ENCODE results near the gene CHMP4A. TPM values are rescaled to one million over a fixed set of nuclear protein-coding genes. Genes with fewer than 3 reads are reported as not detected.

The CHMP4A gene
- total and polyA plus RNA-seq, 4 experiments from 2014 or later: 99.3 to 194 (median 133) TPM

GRCh38 chr14:24177041-24177825, 36.1 kb downstream of the CHMP4A start:
- H3K36me3 ChIP-seq (ENCODE audit: insufficient read depth, low read length): peaks cover 35% of the 10 kb centered on the region
- intact Hi-C loops (cut with micrococcal nuclease): no loop called here
- H3K27me3 Mint-ChIP-seq: no peaks in the 10 kb centered on the region
- peaks cover 11 to 31% (median 14%) of the 10 kb centered on the region in 4 donors for H3K4me1 Mint-ChIP-seq
- peak overlapping the region in 6 of 7 donors; percentile 8 to 81 (median 58) for H3K27ac Mint-ChIP-seq
- peaks cover 1% of the 10 kb centered on the region for H3K4me1 ChIP-seq (ENCODE audit: insufficient read depth, low read length)
- H3K4me3 ChIP-seq (ENCODE audit: low read length in 2 of 2): no peak overlapping the region
- POLR2A ChIA-PET (ENCODE audit: partially characterized antibody): interaction anchor here (0.7 to 2.3 kb wide), 2 partner anchors 10 to 13 kb away, joined by 3 to 5 read pairs; no protein-coding TSS in a partner anchor
- no peak for DNase-seq
- CTCF ChIA-PET (ENCODE audit: partially characterized antibody): no interaction called here
- no peak overlapping the region for H3K4me3 Mint-ChIP-seq
- no peaks in the 10 kb centered on the region for H3K9me3 ChIP-seq (ENCODE audit: control insufficient read depth in 1 of 2, low read length in 2 of 2)
- H3K36me3 Mint-ChIP-seq: peaks cover 15 to 71% of the 10 kb centered on the region in 2 donors
- no peaks in the 10 kb centered on the region for H3K9me3 Mint-ChIP-seq
- no peaks in the 10 kb centered on the region for H3K27me3 ChIP-seq (ENCODE audit: insufficient read depth, low read length)
- no peak overlapping the region for H3K27ac ChIP-seq (ENCODE audit: low read depth, low read length)

- Mint-ChIP-seq H3K4me3 (no peak overlapping the region), H3K36me3 (peaks cover 15 to 69% of the 10 kb centered on the region in 2 donors), H3K27ac (peak overlapping the region in 1 of 7 donors; percentile 50), H3K27me3 (no peaks in the 10 kb centered on the region), H3K9me3 (no peaks in the 10 kb centered on the region), H3K4me1 (peaks cover 11 to 37% (median 16%) of the 10 kb centered on the region in 4 donors)
- ChIA-PET POLR2A (ENCODE audit: partially characterized antibody) (interaction anchor here (2.3 kb wide), 1 partner anchor 15 kb away, joined by 10 read pairs; the partner anchor contains the start of gene IRF9), CTCF (ENCODE audit: partially characterized antibody) (no interaction called here)
- H3K4me3 ChIP-seq (ENCODE audit: low read length in 2 of 2): no peak overlapping the region
- intact Hi-C loops (cut with micrococcal nuclease): no loop called here
- H3K4me1 ChIP-seq (ENCODE audit: insufficient read depth, low read length): peaks cover 5% of the 10 kb centered on the region
- H3K27ac ChIP-seq (ENCODE audit: low read depth, low read length): no peak overlapping the region
- H3K36me3 ChIP-seq (ENCODE audit: insufficient read depth, low read length): peaks cover 35% of the 10 kb centered on the region
- H3K9me3 ChIP-seq (ENCODE audit: control insufficient read depth in 1 of 2, low read length in 2 of 2): no peaks in the 10 kb centered on the region
- DNase-seq: no peak
- no peaks in the 10 kb centered on the region for H3K27me3 ChIP-seq (ENCODE audit: insufficient read depth, low read length)
Measured at GRCh38 chr14:24176599-24176998, 36.7 kb downstream of the CHMP4A start.

- ChIA-PET CTCF (ENCODE audit: partially characterized antibody) (interaction anchor here (5.3 kb wide), 1 partner anchor 12 kb away, joined by 31 read pairs; the partner anchor contains the start of gene IRF9), POLR2A (ENCODE audit: partially characterized antibody) (interaction anchor here (0.8 to 2.3 kb wide), 3 partner anchors 11 to 41 kb away, joined by 3 to 14 read pairs (median 5); partner anchors contain the start of genes CHMP4A and TM9SF1)
- H3K4me1 Mint-ChIP-seq: peaks cover 18 to 50% (median 30%) of the 10 kb centered on the region in 4 donors
- Histone ChIP-seq H3K27me3 (ENCODE audit: insufficient read depth, low read length) (no peaks in the 10 kb centered on the region), H3K4me1 (ENCODE audit: insufficient read depth, low read length) (peaks cover 18% of the 10 kb centered on the region), H3K4me3 (ENCODE audit: low read length in 2 of 2) (no peak overlapping the region), H3K27ac (ENCODE audit: low read depth, low read length) (no peak overlapping the region), H3K9me3 (ENCODE audit: control insufficient read depth in 1 of 2, low read length in 2 of 2) (no peaks in the 10 kb centered on the region), H3K36me3 (ENCODE audit: insufficient read depth, low read length) (peaks cover 11% of the 10 kb centered on the region)
- intact Hi-C loops (cut with micrococcal nuclease): no loop called here
- peak overlapping the region in 3 of 8 donors; percentile 10 to 36 (median 26) for H3K4me3 Mint-ChIP-seq
- no peaks in the 10 kb centered on the region for H3K9me3 Mint-ChIP-seq
- H3K27ac Mint-ChIP-seq: peak overlapping the region; percentile 29 to 77 (median 54)
- H3K36me3 Mint-ChIP-seq: peaks cover 7 to 54% of the 10 kb centered on the region in 2 donors
- H3K27me3 Mint-ChIP-seq: no peaks in the 10 kb centered on the region
- no peak for DNase-seq
Measured at GRCh38 chr14:24172871-24173281, 40.4 kb downstream of the CHMP4A start.

GRCh38 chr14:24172261-24172860, 40.9 kb downstream of the CHMP4A start:
- H3K9me3 ChIP-seq (ENCODE audit: control insufficient read depth in 1 of 2, low read length in 2 of 2): no peaks in the 10 kb centered on the region
- POLR2A ChIA-PET (ENCODE audit: partially characterized antibody): interaction anchor here (0.6 to 2.3 kb wide), 4 partner anchors 15 to 41 kb away, joined by 3 to 14 read pairs (median 5); partner anchors contain the start of genes CHMP4A, RNF31 and TM9SF1
- no peaks in the 10 kb centered on the region for H3K27me3 ChIP-seq (ENCODE audit: insufficient read depth, low read length)
- H3K36me3 ChIP-seq (ENCODE audit: insufficient read depth, low read length): peaks cover 11% of the 10 kb centered on the region
- H3K4me3 ChIP-seq (ENCODE audit: low read length in 2 of 2): no peak overlapping the region
- peak overlapping the region; percentile 42 for H3K27ac ChIP-seq (ENCODE audit: low read depth, low read length)
- intact Hi-C loops (cut with micrococcal nuclease): no loop called here
- no peak for DNase-seq
- Mint-ChIP-seq H3K36me3 (peaks cover 11 to 54% of the 10 kb centered on the region in 2 donors), H3K4me1 (peaks cover 18 to 54% (median 34%) of the 10 kb centered on the region in 4 donors), H3K27ac (peak overlapping the region in 5 of 7 donors; percentile 42 to 88 (median 63)), H3K27me3 (no peaks in the 10 kb centered on the region), H3K9me3 (no peaks in the 10 kb centered on the region), H3K4me3 (peak overlapping the region; percentile 48 to 91 (median 84))
- CTCF ChIA-PET (ENCODE audit: partially characterized antibody): interaction anchor here (5.3 kb wide), 1 partner anchor 11 kb away, joined by 31 read pairs; the partner anchor contains the start of gene IRF9
- peaks cover 21% of the 10 kb centered on the region for H3K4me1 ChIP-seq (ENCODE audit: insufficient read depth, low read length)

GRCh38 chr14:24171422-24172260, 41.6 kb downstream of the CHMP4A start, which contains the start of gene REC8:
REC8 (plus strand) TSS chr14:24172080; CDS start chr14:24172553, 473 bp downstream.
- Mint-ChIP-seq H3K4me3 (peak within 1 kb of the TSS; percentile 82 to 91 (median 87)), H3K27me3 (no peaks in the 10 kb centered on the region), H3K9me3 (no peaks in the 10 kb centered on the region), H3K27ac (peak within 1 kb of the TSS; percentile 63 to 88 (median 85)), H3K4me1 (peaks cover 20 to 56% (median 35%) of the 10 kb centered on the region in 4 donors), H3K36me3 (peaks cover 16 to 54% of the 10 kb centered on the region in 2 donors)
- peak within 1 kb of the TSS in 1 of 2 donors; percentile 26 for H3K4me3 ChIP-seq (ENCODE audit: low read length in 2 of 2)
- intact Hi-C loops (cut with micrococcal nuclease): loop anchor here (1.0 kb wide), 2 partner anchors 10 to 17 kb away; partner anchors contain the start of genes IPO4 and IRF9
- peaks cover 12% of the 10 kb centered on the region for H3K36me3 ChIP-seq (ENCODE audit: insufficient read depth, low read length)
- H3K9me3 ChIP-seq (ENCODE audit: control insufficient read depth in 1 of 2, low read length in 2 of 2): no peaks in the 10 kb centered on the region
- ChIA-PET POLR2A (ENCODE audit: partially characterized antibody) (interaction anchor here (0.6 to 2.3 kb wide), 9 partner anchors 10 to 112 kb away, joined by 3 to 23 read pairs (median 3); partner anchors contain the start of genes CHMP4A, DCAF11, IRF9 and NRL), CTCF (ENCODE audit: partially characterized antibody) (interaction anchor here (0.7 to 5.3 kb wide), 2 partner anchors 7 to 10 kb away, joined by 4 to 31 read pairs; partner anchors contain the start of gene IRF9)
- peak within 1 kb of the TSS; percentile 42 for H3K27ac ChIP-seq (ENCODE audit: low read depth, low read length)
- DNase-seq: peak; percentile 66 to 84 (median 73)
- peaks cover 22% of the 10 kb centered on the region for H3K4me1 ChIP-seq (ENCODE audit: insufficient read depth, low read length)
- no peaks in the 10 kb centered on the region for H3K27me3 ChIP-seq (ENCODE audit: insufficient read depth, low read length)

- no peak overlapping the region for H3K27ac ChIP-seq (ENCODE audit: low read depth, low read length)
- intact Hi-C loops (cut with micrococcal nuclease): no loop called here
- no peaks in the 10 kb centered on the region for H3K9me3 ChIP-seq (ENCODE audit: control insufficient read depth in 1 of 2, low read length in 2 of 2)
- POLR2A ChIA-PET (ENCODE audit: partially characterized antibody): interaction anchor here (1.1 kb wide), 1 partner anchor 11 kb away, joined by 3 read pairs; no protein-coding TSS in a partner anchor
- H3K4me1 Mint-ChIP-seq: peaks cover 30 to 68% (median 48%) of the 10 kb centered on the region in 4 donors
- H3K4me1 ChIP-seq (ENCODE audit: insufficient read depth, low read length): peaks cover 52% of the 10 kb centered on the region
- H3K4me3 ChIP-seq (ENCODE audit: low read length in 2 of 2): no peak overlapping the region
- no peak overlapping the region for H3K4me3 Mint-ChIP-seq
- H3K27me3 Mint-ChIP-seq: no peaks in the 10 kb centered on the region
- H3K27ac Mint-ChIP-seq: peak overlapping the region in 3 of 7 donors; percentile 24 to 50 (median 38)
- peaks cover 50% of the 10 kb centered on the region for H3K36me3 ChIP-seq (ENCODE audit: insufficient read depth, low read length)
- DNase-seq: no peak
- H3K27me3 ChIP-seq (ENCODE audit: insufficient read depth, low read length): no peaks in the 10 kb centered on the region
- no peaks in the 10 kb centered on the region for H3K9me3 Mint-ChIP-seq
- CTCF ChIA-PET (ENCODE audit: partially characterized antibody): no interaction called here
- peaks cover 48 to 64% of the 10 kb centered on the region in 2 donors for H3K36me3 Mint-ChIP-seq
Measured at GRCh38 chr14:24167469-24168114, 45.7 kb downstream of the CHMP4A start.

All from CD4-positive, alpha-beta memory T cell (primary cell).